SK-N-SH treated with all-trans-retinoic acid at 6 μM for 48 hours (cell line): ENCODE measurements around the gene ZSCAN5C.

Experiments used
- ISL1 ChIP-seq: fragments of 250-450 bp; sonication (Bioruptor Pico); IDR thresholded peaks from 2 replicates; pipeline ENCODE4 v2.1.2; 2022; ENCODE audit warnings: mild to moderate bottlenecking, moderate library complexity
- PPARA ChIP-seq: fragments of 250-450 bp; sonication (Bioruptor Pico); IDR thresholded peaks from 2 replicates; pipeline ENCODE4 v1.5.0; 2020; ENCODE audit warnings: mild to moderate bottlenecking, borderline replicate concordance
- TOX ChIP-seq: fragments of 250-450 bp; sonication (Bioruptor Pico); IDR thresholded peaks from 2 replicates; pipeline ENCODE4 v1.8.0; 2021; ENCODE audit warnings: mild to moderate bottlenecking, moderate library complexity, borderline replicate concordance
- ZC3H10 ChIP-seq: fragments of 250-450 bp; sonication (Bioruptor Pico); IDR thresholded peaks from 2 replicates; pipeline ENCODE4 v1.5.1; 2021; ENCODE audit warnings: mild to moderate bottlenecking, moderate library complexity

DNA sequence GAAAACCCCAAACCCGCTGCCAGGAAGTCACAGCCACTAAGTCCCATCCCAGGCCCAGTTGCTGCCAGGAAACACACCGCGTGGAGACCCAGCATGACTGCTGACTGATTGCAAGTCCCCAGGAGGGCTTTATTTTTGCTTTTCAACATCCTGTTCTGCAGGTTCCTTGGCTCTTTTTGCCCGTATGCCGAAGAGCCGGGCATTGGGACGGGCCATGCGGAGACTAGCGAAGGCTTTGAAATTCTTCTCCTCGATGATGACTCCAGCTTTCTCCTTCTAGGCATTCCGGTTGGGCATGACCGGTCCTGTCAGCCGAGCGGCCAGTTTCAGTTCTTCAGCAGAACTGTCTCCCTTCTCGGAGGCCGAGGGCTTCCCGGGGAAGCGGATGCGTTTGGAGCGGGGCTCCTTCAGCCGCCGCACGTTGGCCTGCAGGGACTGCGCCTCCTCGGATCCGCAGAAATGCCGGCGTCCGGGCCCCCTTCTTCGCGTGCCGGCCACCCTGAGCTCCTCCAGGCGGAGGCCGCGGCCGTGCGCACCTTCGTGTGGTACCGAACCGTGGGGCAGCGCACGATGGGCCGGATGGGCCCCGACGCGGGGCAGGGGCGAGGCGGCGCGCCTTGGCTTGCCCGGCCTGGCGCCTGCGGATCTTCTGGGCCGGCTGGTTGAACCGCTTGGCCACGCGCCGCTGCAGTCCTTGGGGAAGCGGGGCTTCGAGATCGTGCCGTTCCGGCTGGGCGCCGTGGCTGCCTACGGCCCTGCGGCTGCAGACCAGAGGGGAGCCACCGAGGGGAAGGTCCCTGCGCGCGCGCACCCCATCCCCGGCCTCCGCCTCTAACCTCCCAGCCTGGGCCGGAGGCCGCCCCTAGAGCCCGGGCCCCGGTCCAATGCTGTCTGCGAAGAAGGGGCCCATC lies 15.2 kb downstream of the ZSCAN5C start:
- TF ChIP-seq TOX (no peak), ISL1 (CRISPR knock-in tag) (no peak), ZC3H10 (CRISPR knock-in tag) (no peak), PPARA (CRISPR knock-in tag) (no peak)
